Kasumi-1 (cell line): ENCODE results near the gene ABCC10.
"Not testable (repeated sequence)": the region's sequence is repeated elsewhere in the genome, so short reads cannot be mapped to it uniquely, and the experiment has no call there.

ENCODE experiments used
- DNase-seq, 2 experiments: peaks; one replicate each; lab custom pipeline; 2025; lab: John Stamatoyannopoulos, UW

ABCC10 gene

DNA sequence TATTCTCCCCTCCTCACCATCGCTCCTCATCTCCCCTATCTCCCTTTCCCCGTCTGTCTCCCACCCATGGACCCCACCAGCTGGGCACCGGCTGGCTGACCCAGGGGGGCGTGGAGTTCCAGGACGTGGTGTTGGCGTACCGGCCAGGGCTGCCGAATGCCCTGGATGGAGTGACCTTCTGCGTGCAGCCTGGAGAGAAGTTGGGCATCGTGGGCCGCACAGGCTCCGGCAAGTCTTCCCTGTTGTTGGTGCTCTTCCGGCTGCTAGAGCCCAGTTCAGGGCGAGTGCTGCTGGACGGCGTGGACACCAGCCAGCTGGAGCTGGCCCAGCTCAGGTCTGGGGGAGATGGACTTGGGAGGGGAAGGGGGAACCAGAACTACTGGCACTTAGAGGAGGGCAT lies 20.3 kb downstream of the ABCC10 start:
- DNase-seq: no peak

DNA sequence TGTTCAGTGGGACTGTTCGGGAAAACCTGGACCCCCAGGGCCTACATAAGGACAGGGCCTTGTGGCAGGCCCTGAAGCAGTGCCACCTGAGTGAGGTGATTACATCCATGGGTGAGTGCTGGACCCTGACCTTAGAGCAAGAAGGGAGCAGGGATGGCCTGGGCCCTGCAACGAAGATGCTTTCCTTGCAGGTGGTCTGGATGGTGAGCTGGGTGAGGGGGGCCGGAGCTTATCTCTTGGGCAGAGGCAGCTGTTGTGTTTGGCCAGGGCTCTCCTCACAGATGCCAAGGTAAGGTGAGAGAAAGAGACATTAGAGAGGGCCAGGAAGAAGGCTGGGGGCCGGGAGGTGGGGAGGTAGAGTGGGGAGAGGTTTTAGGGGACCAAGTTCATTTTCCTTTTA lies 21.6 kb downstream of the ABCC10 start:
- DNase-seq: no peak

DNA sequence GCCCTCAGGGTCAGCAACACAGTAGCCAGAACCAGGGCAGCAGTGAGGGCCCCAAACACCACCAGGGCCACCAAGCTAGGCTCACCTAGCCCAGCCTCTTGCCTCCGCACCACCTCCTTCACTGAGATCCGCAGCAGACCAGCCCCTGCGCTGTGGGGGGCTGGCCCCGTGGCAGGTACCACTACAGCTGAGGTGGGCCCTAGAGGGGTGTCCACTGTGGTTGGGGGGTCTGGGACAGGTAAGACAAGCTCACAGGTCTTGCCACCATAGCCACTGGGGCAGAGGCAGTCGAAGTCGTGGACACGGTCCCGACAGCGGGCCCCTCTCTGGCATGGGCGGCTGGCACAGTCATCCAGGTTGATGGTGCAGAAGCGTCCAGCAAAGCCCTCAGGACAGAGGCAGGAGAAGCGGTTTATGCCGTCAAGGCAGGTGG lies 23.4 kb downstream of the ABCC10 start:
- DNase-seq: no peak

DNA sequence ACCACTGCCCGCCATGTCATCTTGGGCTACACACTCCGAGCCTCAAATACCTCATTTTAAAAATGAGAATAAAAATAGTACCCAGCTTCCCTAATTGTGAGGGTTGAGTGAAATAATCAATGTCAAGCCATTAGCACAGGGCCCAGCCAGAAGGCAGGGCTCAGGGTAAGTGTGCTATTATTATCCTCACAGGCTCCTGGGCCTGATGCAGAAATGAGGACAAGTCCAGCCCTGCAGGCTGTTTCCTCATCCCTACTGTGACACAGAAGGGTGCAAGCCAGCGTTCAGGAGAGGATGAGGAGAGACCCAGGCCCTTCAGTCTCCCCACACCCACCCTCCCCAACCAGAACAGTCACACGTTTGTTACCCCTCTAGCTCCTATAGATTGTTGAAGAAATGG lies 24.0 kb downstream of the ABCC10 start:
- DNase-seq: no peak

DNA sequence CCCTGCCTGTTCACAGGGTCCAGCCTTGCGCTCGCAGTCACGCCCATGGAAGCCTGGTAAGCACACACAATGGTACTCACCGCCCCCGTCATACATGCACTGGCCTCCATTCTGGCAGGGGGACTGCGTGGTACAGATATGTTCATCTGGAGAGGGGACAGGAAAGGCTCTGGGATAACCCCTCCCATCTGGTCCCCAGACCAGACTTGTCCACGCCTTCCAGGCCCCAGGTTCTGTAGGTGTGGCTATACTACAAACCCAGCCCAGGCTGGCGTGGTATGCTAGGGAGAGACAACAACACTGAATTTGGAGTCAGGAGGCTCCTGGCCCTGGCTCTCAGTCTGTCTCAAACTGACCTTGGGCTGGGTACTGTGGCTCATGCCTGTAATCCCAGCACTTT lies 24.6 kb downstream of the ABCC10 start:
- no peak for DNase-seq

DNA sequence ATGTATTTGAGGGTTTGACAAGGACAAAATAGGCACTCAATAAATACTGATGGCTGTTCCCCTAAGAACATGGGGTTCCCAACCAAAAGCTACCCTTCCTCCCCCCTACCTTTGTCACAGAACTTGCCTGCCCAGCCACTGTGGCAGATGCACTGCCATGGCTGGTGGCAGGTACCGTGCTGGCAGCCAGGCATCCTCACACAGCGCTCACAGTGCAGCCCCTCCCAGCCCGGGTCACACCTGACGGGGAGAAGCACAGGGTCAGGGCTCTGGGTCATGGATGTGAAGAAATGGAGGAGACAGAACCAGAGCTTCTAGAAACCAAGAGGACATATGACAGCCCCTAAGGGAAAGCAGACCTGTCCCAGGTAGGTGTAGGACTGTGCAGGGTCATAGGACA lies 25.6 kb downstream of the ABCC10 start:
- no peak for DNase-seq

DNA sequence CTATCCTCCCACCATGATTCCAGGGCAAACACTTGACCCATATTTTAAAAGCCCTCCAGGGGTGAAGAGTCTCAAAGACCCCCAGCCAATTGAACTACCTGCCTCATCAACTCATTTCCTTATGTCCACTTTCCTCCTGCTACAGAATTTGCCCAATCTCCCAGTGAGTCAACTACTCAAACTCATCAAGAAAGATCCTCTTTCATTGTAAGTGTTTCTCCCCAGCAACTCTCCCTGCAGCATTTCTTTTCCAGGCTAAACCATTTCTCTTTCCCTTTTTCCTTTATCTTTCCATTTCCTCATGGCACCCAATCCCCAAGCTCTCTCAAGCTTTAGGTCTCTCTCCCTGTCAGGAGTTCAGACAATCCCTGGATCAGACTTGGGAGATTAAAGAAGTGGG lies 26.5 kb downstream of the ABCC10 start:
- DNase-seq: no peak

DNA sequence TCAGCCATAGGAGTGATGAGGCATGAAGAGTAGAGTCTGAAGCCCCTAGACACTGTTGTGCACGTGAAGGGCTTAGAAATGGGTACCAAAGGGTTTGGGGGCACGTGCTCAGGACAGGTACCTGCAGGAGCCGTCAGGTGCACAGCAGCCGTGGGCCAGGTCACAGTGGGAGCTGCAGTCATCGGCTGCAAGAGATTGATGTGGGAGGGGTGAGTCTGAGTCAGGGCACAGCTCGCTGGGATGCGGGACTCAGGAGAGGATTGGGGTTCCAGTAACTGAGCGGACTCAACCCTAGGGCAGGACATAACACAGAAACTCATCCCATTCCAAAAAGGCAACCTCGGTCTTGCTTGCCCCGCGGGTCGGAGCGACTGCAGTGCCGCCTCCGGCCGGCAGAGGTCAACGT lies 27.0 kb downstream of the ABCC10 start:
- peak; percentile 38 to 45 for DNase-seq

DNA sequence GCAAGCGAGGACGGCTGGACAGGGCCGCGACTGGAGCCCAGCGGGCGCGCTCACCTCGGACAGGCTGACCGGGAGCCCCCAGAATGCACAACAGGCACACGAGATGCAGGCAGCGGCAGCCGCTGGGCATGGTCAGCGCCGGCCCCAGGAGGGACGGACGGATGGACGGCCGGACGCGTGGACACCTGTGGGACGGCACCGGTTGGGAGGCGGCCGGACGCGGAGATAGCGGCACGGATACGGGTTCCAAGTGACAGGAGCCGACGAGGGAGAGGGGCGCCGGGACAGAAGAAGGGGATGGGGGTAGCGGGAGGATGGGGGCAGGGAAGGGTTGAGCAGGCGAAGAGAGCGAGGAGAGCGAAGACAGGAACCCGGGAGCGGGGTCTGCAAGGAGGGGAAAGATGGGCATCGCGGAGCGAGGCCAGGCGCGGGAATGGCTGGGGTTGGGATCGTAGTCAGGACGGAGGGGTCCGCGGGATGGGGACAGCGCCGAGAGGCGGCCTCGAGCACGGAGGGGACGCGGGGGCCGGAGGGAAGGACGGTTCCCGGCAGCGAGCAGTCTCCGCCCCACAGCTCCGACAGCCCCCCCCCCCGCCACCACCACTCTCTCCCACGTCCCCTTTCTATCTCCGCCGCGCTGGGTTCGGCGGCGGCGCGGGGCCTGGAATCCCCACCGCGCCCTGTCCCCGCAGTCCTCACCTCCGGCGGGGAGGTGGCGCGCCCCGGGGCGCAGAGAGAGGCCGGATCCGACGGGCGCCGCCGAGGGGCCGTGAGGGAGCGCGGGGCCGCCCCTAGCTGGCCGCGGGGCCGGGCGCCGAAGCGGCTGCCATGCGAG lies 27.6 kb downstream of the ABCC10 start:
- peak; percentile 21 to 35 for DNase-seq

DNA sequence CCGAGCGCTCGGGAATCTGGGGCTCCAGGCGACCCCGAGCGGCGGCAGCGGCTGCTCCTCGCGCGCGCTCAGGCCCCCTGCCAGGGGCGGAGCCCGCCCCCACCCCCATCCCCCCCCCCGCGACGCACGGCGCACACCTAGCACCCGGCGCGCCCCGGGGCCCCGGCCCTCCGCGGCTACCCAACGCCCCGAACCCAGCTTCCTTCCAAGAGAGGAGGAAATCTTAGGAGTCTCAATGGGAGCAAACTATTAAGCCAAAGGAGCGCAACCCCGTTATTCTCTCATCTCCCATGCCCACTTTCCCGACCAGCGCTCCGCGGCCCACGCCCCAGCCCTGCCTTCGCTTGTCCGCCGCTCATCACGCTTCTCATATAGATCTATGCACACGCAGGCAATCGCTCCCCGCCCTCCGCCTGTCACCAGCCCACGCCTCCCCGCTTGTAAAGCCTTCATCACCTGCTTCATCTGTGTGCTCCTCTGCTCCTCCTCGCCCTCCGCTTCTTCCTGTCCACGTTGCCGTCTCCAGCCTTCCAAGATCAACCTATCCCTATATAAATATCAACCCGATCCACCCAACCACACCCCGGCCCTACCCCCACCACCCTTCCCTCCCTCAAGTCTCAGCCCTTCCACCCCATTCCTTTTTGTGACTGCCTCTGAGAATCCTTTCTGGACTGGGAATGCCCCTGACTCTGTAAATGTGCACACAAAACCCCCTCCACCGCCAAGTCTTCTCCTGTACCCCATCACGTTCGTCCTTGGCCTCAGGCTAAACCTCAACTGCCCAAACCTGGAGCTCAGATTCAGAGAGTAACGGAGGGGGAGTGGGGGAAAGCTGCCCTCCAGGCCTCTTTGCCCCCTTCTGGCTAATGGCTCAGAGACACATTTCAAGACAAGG lies 28.4 kb downstream of the ABCC10 start, which contains the start of gene DLK2:
Gene DLK2 (minus strand): TSS at position 18 of the 898 bp plus-strand sequence. CDS start 723 bp downstream, outside the sequence.
- peak; percentile 15 to 28 for DNase-seq

DNA sequence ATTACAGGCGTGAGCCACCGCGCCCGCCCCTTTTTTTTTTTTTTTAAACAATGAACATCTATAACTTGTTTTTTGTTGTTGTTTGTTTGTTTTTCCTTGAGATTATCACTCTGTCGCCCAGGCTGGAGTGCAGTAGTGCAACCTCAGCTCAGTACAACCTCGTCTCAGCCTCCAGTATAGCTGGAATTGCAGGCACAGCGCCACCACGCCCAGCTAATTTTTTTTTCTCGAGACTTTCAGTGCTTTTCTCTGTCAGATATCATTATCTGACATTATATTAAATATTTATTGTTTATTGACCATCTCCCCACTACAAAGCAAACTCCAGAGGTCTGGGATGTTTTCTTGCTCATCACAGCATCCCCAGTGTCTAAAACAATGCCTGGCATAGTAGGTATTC lies 30.3 kb downstream of the ABCC10 start:
- peak; percentile 10 to 11 for DNase-seq

DNA sequence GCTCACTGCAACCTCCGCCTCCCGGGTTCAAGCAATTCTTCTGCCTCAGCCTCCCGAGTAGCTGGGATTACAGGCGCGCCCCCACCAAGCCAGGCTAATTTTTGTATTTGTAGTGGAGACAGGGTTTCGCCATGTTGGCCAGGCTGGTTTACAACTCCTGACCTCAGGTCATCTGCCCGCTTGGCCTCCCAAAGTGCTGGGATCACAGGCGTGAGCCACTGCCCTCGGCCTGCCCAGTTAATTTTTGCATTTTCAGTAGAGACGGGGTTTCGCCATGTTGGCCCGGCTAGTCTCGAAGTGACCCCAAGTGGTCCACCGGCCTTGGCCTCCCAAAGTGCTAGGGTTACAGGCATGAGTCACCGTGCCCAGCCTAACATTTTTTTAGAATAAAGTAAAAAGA lies 30.8 kb downstream of the ABCC10 start:
- not testable (repeated sequence) for DNase-seq

DNA sequence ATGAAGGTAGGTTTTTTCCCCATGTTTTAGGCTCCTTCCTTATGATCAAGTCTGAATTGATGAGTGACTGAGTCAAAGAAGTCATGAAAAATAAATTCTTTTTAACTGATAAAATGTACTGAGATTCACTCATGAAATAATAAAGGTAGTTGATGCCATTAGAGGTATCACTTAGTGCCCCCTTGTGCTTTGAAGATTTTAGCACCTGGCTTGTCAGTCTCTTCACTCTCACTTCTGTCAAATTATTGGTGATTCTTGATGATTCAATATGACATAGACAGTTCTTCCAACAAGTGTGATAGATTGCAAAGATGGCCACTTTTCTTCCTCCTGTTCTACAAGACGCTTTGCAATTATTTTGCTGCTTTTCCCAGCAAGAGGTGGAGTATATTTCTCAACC lies 32.2 kb downstream of the ABCC10 start:
- no peak for DNase-seq

DNA sequence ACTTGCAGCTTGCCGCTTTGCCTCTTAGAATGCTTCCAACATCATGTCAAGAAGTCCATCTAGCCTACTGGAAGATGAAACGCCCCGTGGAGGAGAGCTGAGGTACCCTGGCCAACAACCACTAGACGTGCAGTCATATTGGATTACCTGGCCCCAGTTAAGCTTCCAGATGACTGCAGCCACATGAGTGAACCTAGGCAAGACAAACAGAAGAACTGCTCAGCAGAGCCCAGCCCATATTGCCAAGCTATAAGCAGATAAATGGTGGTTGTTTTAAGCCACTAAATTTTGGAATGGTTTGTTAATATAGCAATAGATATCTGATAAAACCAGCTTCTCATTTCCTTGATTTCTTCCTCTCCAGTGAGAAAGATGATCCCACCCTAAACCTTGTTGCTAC lies 32.7 kb downstream of the ABCC10 start:
- no peak for DNase-seq

DNA sequence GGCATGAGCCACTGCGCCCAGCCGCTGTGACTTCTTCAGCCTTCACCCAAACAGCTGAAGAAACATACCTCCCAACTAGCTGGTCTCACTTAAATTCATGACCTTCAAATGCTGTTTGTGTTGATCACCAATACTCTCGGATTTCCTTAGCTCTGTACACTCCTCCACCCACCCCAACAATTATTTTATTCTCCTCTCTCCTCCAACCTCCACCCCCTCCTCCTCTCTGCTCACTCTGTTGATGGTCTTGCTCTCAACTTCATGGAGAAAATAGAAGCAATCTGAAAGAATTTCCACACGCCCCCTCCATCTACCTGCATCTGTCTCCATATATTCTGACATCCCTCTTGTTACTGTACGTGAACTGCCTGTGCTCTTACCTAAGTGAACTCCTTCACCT lies 34.6 kb downstream of the ABCC10 start:
- no peak for DNase-seq

DNA sequence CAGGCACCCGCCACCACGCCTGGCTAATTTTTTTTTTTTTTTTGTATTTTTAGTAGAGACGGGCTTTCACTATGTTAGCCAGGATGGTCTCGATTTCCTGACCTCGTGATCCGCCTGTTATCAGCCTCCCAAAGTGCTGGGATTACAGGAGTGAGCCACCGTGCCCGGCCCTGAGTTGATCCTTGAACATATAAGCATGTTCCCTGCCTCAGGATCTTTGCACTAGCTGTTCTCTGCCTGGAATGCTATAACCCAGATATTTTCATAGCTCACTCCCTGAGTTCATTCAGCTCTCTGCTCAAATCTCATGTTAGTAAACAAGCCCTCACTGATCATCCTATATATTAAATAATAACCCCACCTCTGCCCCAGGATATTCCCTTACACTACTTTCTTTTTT lies 37.0 kb downstream of the ABCC10 start:
- no peak for DNase-seq

DNA sequence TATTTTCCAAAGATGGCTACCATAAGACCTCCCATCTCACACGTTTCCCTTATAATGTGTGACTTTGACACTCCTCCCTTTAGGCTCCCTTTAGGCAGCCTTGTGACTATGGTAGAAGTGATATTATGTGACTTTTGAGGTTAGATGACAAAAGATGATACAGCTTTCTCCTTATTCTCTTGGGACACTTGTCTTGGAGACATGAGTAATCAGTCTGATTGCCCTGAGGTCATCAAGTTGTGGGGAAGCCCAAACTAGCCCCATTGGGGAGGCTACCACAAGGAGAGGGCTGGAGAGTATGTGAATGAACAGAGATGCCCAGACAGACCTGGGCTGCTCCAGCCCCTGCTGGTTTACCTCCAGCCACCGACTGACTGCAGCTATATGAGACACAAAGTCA lies 38.6 kb downstream of the ABCC10 start:
- no peak for DNase-seq

DNA sequence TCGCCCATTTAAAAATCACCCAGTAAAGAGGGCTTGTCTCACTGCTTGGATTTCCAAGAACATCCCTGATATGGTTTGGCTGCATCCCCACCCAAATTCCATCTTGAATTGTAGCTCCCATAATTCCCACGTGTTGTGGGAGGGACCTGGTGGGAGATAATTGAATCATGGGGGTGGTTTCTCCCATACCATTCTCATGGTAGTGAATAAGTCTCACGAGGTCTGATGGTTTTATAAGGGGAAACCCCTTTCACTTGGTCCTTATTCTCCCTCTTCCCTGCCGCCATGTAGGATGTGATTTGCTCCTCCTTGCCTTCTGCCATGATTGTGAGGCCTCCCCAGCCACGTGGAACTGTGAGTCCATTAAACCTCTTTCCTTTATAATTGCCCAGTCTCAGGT lies 39.9 kb downstream of the ABCC10 start:
- DNase-seq: not testable (repeated sequence)

DNA sequence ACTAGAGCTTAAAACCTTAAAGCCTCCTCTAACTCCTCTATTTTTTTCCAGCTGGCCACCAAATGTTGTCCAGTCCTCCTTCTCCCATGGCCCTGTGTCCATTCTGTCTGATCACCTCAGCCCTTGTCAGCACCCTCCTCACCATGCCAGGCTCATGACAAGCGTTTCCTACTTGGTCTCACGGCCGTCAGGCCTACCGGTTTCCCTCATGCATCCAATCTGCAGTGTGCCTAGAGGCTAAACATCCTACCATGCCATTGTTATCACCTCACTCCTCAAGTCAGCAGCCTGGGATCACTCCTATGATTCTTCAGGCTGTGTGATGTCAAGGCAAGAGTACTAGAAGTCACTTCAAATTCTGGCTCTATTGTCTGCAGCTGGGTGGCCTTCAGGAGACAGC lies 40.4 kb downstream of the ABCC10 start:
- DNase-seq: no peak

DNA sequence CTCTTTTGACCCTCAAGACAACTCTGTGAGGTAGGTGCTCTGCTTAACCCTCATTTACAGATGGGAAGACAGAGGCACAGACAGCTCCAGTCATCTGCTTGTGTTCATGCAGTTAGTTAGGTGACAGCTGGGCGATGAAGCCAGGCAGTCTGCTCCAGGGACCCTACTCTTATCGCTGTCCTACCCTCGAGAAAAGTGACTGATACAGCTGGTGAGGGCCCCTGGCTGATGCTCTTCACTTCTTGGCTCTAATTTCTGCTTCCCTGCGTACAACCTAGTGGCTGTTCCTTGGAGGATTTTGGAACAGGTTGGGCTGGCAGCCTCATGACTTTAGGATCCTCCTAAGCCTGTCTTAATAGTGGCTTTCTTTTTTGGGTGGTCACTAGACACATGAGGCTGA lies 40.9 kb downstream of the ABCC10 start:
- no peak for DNase-seq

DNA sequence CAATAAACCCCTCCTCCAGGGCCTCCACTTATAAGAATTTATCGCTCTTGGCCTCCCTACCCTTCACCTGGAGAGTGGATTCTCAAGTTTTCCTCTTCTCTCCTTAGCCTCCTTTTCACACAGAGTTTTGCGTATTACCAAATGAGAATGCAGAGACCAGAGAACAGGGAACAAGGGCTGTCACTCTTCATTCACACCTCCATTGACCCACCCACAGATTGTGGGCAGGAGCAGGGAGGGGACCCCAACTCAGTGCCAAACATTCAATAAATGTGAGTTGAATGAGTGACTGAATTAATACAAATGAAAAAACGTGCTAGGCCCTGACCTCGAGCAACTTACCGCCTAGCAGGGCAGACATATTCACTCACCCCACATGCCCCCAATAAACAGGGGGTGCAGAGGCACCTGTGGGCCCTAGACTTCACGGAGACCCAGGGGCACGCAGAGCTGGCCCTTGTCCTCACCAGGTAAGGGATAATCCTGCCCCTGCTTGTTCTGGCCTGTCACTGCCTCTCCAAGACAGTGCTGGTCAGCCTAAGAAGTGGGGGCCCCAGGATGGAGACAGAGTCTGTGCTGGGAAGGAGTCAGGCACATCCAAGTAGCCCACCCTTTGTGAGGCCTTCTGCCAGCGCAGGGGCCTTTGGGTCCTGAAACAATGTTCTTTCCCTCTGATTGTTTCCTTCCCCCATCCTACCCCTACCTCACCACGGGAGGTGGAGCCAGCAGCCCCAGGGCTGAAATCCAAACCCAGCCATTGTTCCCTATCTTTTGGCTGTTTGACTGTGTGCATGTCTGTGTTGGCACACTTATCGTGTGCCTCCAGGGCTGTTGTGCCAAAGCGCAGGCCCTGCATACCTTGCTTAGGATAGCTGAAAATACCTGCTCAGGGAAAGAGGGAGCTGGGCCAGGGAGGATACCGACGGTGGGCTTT lies 41.7 kb downstream of the ABCC10 start:
- DNase-seq: no peak

DNA sequence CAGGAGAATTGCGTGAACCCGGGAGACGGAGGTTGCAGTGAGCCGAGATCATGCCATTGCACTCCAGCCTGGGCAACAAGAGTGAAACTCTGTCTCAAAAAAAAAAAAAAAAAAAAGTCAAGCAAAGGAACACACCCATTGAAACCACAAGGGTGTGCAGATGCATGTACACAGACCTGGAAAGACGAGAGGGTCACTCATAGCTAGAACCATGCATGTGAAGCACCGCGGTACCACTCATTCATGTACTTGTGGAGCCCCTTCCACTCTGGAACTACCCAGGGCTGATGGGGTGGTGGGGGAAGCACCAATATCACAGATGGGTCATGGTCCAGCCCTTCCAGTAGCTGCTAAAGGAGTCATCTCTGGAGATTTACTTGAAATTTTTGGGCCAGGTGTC lies 42.6 kb downstream of the ABCC10 start:
- DNase-seq: no peak
